UCSD-AML1 (cell line): Measurements from ENCODE around the gene AFAP1L1.

Source experiments
- DNase-seq: peaks from one replicate; lab custom pipeline; 2025; ENCODE audit not compliant: unreplicated experiment; lab: John Stamatoyannopoulos, UW

The AFAP1L1 gene

DNA sequence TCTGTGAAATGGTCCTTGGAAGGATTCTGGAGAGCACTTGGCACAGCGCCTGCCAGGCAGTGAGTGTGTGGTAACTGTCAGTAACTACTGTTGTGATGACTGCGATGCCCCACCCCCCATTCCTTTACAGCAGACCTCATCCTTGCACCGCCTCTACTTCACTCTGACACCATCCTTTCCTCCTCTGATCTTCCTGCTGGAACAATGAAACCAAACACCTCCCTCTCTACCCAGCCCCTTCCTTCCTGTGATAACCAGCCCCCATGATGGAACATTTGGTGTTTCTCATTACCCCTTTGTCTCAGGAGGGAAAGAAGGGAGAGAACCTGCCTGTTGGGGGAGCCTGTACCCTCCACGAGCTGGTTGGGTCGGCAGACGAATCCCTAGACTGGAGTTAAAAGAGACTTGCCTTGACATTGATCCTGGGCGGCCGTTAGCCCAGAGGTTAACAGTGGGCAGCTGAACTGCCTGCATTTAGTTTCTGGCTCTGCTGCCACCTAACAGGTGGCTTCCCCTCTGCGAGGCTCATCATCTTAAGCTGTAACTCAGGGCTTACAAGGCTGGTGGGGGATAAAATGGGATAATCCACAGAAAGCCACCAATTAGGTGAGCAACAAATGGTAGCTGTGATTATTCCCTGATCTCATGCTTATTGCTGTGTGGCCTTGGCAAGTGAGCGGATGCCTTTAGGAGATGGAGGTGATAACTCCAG lies 39.4 kb downstream of the AFAP1L1 start:
- peak; percentile 55 for DNase-seq

GRCh38 chr5:149313151-149313841 lies 41.6 kb downstream of the AFAP1L1 start:
- DNase-seq, result no peak

GRCh38 chr5:149314571-149315111 lies 43.0 kb downstream of the AFAP1L1 start:
- DNase-seq, result no peak

- DNase-seq, result no peak
Measured at GRCh38 chr5:149315753-149316152, 44.1 kb downstream of the AFAP1L1 start.

DNA sequence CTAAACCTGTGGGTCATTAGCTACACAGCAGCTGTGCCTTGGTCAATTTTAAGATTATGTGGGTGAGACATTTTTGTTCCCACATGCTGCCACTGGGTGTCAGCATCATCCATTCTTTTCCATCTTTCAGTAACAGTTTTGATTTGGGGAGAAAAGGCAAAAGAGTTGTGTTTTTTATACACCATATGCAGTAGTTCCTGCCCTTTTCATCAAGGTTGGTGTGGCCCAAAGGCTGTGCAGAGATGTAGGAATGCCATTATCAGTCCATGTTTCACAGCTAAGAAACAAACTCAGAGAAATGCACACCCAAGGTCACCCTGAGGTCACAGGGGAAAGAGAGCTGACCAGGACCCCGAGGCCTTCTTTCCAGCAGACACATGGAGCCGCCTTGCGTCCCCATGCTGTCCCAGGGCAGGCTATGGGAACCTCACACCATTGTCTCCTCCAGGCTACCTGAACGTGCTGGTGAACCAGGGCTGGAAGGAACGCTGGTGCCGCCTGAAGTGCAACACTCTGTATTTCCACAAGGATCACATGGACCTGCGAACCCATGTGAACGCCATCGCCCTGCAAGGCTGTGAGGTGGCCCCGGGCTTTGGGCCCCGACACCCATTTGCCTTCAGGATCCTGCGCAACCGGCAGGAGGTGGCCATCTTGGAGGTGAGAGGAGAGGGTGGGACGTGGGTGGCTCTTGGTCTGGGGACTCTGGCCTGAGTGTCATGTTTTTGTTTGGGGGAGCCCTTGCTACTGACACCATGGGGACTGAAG lies 45.8 kb downstream of the AFAP1L1 start:
- no peak for DNase-seq

GRCh38 chr5:149319174-149319573 lies 47.5 kb downstream of the AFAP1L1 start:
- DNase-seq, result no peak

DNA sequence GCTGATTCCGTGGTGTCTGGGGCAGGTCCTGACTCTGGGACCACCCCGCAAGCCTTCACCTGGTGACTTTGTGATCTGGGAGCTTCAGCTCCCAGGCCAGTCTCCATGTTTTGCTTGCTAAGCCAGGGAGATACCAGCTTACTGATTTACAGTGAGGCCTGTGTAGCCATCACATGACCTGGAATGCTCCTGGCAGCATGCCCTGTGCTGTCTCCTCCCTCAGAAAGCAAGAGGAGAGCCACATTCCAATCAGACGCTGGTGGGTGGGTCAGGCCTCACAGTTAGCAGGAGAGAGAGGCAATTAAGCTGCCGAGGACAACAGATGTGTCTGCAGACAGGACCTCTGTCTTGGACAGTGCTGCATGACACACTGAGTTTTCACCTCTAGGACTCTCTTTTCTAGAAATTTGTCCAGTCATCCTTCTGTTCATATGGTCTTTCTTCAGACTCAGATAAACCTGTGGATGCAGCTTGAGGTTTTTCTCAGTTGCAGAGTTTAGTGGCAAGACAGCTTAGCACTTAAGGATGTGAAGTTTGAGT lies 49.2 kb downstream of the AFAP1L1 start:
- DNase-seq, result no peak

DNA sequence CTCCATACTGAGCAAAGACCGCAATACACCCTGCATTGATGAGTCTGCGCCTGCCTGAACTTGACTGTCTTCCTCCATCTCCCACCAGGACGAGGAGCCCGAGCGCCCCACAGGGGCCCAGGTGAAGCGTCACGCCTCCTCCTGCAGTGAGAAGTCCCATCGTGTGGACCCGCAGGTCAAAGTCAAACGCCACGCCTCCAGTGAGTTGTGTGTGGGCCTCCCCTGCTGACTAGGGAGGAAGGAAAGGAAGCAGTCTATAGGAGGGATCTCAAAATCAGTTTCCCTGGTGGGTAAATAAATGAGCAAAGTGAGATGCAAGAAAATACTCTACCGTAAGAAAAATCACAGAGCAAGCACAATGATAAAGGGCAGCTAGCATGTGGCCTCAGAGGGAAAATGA lies 50.9 kb downstream of the AFAP1L1 start:
- no peak for DNase-seq

DNA sequence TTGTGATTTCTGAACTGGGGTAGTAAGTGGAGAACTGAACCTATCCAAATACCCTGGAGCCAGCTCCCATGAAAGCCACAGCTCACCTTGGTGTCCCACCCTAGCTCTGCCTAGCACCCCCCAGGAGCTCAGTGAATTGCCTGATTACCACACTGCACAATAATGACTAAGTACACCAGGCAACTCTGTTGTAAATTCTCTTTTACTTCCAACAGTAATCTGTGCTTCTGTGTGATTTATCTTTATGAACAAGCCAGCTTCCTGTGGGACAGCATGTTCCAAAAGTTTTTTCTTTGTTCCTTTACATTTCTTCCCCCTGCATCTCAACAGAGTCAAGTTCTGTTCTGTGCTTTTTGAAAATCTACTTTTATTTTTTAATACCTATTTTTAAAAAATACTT lies 51.6 kb downstream of the AFAP1L1 start:
- DNase-seq, result no peak

DNA sequence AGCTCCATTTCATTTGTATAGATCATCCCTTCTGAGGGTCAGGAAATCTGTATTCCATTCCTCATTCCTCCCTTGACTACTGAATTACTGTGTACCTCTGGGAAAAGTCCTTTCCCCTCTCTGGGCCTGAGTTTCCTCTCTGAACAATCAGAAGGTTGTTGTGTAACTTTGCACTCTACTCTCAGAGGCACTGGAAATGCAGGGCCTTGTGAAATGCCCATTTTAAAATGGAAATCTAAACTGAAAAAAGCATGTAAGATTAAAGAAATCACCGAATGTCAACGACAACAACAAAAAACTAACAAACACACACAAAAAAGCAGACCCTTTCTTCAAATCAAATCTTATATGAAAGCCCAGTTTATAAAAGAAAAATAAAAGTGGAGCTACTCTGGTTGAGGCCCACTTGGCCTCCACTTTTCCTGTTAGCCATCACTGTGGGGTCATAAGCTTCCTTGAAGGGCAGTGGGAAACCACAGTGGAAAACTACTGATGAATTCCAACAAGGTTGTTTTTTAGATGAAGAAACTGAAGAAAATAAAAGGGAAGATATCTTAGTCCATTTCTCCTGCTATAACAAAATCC lies 52.1 kb downstream of the AFAP1L1 start:
- no peak for DNase-seq

- no peak for DNase-seq
Measured at GRCh38 chr5:149324641-149325040, 53.0 kb downstream of the AFAP1L1 start.

GRCh38 chr5:149325166-149325735 lies 53.6 kb downstream of the AFAP1L1 start:
- DNase-seq, result no peak

DNA sequence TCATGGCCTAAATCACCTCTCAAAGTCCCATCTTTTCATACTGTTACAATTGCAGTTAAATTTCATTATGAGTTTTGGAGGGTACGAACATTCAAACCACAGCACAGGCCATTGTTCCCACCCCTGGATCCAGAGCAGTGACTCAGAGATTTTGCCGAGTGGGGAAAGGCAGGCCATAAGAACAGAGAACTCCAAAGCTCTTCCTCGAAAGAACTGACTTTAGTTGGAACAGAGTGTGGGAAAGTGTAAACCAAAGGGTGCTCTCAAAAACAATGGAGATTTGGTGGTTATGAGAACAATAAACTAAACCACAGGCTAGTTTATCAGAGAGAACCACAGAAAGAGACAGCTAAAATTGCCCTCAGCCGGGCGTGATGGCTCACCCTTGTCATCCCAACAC lies 54.2 kb downstream of the AFAP1L1 start:
- DNase-seq, result no peak

- DNase-seq, result no peak
Measured at GRCh38 chr5:149326611-149327010, 55.0 kb downstream of the AFAP1L1 start.

DNA sequence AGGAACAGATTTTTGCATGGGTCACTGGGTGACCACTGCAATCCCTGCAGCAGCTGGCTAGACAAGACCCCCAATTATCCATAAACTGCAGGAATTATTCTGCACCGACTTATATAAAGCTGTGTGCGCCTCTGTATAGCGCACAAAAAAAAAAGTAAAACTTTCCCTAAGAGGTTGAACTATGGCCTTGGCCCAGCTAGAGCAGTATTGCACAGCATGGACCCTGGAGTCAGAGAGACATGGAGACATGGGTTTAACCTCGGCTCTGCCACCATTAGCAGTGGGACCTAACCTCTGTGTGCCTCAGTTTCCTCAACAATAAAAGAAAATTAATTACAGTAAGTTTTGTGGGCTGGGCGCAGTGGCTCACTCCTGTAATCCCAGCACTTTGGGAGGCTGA lies 56.5 kb downstream of the AFAP1L1 start:
- DNase-seq, result no peak

- DNase-seq, result no peak
Measured at GRCh38 chr5:149333711-149334443, 62.2 kb downstream of the AFAP1L1 start.

DNA sequence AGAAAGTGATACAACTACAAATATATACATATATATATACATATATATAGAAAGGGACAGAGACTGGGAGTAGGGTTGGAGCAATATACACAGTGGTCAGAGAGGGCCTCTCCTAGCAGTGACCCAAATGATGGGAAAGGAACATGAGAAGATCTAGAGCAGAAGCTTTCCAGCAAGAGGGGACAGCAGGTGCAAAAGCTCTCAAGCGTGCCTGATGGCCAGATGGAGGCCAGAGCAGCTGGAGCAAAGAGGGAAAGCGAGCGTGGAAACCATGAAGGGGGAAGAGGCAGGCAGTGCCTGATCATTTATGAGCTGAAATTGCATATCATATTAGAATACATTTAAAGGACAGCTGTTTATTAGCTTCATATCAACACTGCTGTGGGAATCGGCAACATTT lies 66.1 kb downstream of the AFAP1L1 start:
- no peak for DNase-seq

GRCh38 chr5:149338364-149338763 lies 66.7 kb downstream of the AFAP1L1 start:
- no peak for DNase-seq

- DNase-seq, result no peak
Measured at GRCh38 chr5:149340920-149341319, 69.3 kb downstream of the AFAP1L1 start.

DNA sequence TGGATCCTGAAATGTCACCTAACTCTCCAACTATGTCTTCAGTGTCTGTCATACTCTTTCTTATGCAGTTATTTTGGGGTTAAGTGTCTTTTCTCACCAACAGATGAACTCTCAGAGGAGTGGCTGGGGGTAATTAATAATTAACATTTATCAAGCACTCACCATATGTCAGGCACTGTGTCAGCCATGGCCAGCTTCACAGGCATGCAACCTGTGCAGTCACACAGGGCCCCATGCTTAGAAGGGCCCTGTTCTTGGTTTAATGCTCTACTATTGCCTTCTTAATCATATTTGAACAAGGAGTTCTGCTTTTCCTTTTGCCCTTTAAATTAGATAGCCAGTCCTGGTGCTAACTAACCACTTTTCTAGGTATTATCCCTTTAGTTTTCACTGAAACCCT lies 70.2 kb downstream of the AFAP1L1 start:
- no peak for DNase-seq
